Upper lobe of left lung (tissue), 6 donors: ENCODE data around the gene TUBB3. TPM values are rescaled to one million over a fixed set of nuclear protein-coding genes. Genes with fewer than 3 reads are reported as not detected.

Source experiments
- ATAC-seq, 2 donors: fragments of 200-7000 bp; cut with Tn5 transposase; one replicate each; pipeline ENCODE4 v1.9.1; 2022; ENCODE audit warnings: mild to moderate bottlenecking in 2 of 2, moderate library complexity in 2 of 2; ENCODE audit not compliant: low FRiP score in 2 of 2
- DNase-seq, 2 donors: peaks; one replicate each; pipeline ENCODE4 v3.0.0-alpha.2; 2019 to 2020
- H3K27ac ChIP-seq, 4 donors: fragments of 200-600 bp; sonication (generic); one replicate each; pipeline ENCODE4 v1.5.1; 2016 to 2019
- H3K27me3 ChIP-seq, 4 donors: fragments of 200-600 bp; sonication (generic); one replicate each; pipeline ENCODE4 v1.5.1; 2017 to 2019
- H3K36me3 ChIP-seq, 4 donors: fragments of 200-600 bp; sonication (generic); one replicate each; pipeline ENCODE4 v1.5.1; 2016 to 2019
- H3K4me1 ChIP-seq, 4 donors: fragments of 200-600 bp; sonication (generic); one replicate each; pipeline ENCODE4 v1.5.1; 2018 to 2019
- H3K4me3 ChIP-seq, 4 donors: fragments of 200-600 bp; sonication (generic); one replicate each; pipeline ENCODE4 v1.5.1; 2017 to 2019; ENCODE audit warnings: mild to moderate bottlenecking in 2 of 4, moderate library complexity in 1 of 4
- H3K9me3 ChIP-seq, 4 donors: fragments of 200-600 bp; sonication (generic); one replicate each; pipeline ENCODE4 v1.5.1; 2018 to 2019
- EP300 ChIP-seq, 4 donors: sonication (generic); formaldehyde crosslinking; IDR thresholded peaks; one replicate each; pipeline ENCODE4 v1.5.1; 2017; ENCODE audit warnings: antibody characterized with exemption in 4 of 4, control low read depth in 2 of 4
- POLR2A ChIP-seq, 4 donors: fragments of 450-650 bp; IDR thresholded peaks; one replicate each; pipeline ENCODE4 v1.5.1; 2016 to 2017; ENCODE audit warnings: antibody characterized with exemption in 4 of 4, mild to moderate bottlenecking in 2 of 4
- POLR2AphosphoS5 ChIP-seq, 2 donors: sonication (generic); formaldehyde crosslinking; IDR thresholded peaks; one replicate each; pipeline ENCODE4 v1.5.1; 2017; ENCODE audit warnings: antibody characterized with exemption in 2 of 2
- WGBS, 2 donors: methylation state at CpG; one replicate each; pipeline ENCODE4 v1.1.5; 2017 to 2018; 5-methylcytosine and 5-hydroxymethylcytosine counted together
- total RNA-seq, 6 donors: library from RNA; depleted of rRNA in 4 of 6; stranded (reverse); fragments of >200 nt in 4 of 6; gene quantifications; one replicate each; pipeline versions ENCODE4 v1.1.0 to v1.2.1, GENCODE V29; 2016 to 2021
- TF ChIP-seq, protein P1 (sequence below), 6 experiments: fragments of 450-650 bp in 4 of 6; fragments of 200-600 bp in 2 of 6; sonication (generic) in 2 of 6; IDR thresholded peaks; one replicate each; pipeline ENCODE4 v1.5.1; 2016 to 2019; ENCODE audit warnings: antibody characterized with exemption in 6 of 6
- donor health status: DM: no; HTN: no; CAD: no; lungs with moderate emphysema.
- donor health status: DM: no; HTN: yes; CAD: no; lungs with severe emphysema.

TUBB3 gene
- total RNA-seq, 6 donors from 2014 or later, result 0.33 to 9.2 (median 2.1) TPM; not detected in 1

DNA sequence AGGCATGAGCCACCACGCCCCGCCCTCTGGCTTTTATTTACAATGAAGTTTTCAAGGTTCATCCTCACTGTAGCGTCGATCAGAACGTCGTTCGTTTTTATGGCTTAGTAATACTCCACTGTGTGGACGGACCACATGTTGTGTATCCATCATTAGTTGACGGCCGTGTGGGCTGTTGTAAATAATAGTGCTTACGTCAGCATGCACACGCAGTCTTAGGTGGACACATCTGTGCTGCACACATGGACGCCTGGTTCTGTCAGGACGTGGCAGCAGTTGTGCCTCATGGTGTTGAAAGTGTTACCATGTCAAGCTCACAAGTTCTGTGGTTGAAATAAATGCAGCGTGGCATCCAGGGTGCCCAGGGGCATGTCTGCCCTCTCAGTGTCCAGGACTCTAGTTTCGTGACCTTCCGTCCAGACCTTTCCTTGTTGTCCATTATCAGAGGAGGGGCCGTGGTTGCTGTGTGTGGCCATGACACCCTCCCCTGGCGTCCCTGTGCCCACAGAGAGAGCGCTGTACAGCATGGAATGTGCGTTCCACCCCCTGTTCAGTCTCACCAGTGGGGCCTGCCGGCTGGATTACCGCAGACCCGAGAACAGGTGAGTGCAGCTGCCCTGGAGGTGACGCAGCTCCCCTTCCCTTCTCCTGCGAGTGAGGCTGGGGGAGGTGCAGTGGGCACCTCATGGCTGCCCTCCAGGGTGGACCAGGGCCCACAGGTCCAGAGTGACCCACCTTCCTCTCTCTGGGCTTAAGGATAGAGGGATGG, 27.5 kb upstream of the TUBB3 start:
- TF ChIP-seq, protein P1, sequence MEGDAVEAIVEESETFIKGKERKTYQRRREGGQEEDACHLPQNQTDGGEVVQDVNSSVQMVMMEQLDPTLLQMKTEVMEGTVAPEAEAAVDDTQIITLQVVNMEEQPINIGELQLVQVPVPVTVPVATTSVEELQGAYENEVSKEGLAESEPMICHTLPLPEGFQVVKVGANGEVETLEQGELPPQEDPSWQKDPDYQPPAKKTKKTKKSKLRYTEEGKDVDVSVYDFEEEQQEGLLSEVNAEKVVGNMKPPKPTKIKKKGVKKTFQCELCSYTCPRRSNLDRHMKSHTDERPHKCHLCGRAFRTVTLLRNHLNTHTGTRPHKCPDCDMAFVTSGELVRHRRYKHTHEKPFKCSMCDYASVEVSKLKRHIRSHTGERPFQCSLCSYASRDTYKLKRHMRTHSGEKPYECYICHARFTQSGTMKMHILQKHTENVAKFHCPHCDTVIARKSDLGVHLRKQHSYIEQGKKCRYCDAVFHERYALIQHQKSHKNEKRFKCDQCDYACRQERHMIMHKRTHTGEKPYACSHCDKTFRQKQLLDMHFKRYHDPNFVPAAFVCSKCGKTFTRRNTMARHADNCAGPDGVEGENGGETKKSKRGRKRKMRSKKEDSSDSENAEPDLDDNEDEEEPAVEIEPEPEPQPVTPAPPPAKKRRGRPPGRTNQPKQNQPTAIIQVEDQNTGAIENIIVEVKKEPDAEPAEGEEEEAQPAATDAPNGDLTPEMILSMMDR (IDR thresholded peaks at IDR 0.05), result no peak
- TF ChIP-seq POLR2AphosphoS5 (IDR thresholded peaks at IDR 0.05), result no peak
- no peak for TF ChIP-seq POLR2A (IDR thresholded peaks at IDR 0.05)
- TF ChIP-seq EP300 (IDR thresholded peaks at IDR 0.05), result no peak
- no peak overlapping the region for H3K27ac ChIP-seq
- H3K4me1 ChIP-seq, result no peaks in the 10 kb centered on the region
- peaks cover 43 to 100% (median 97%) of the 10 kb centered on the region in 4 donors for H3K36me3 ChIP-seq
- 94 to 97% methylated on average over 19 to 26 of the region's 26 CpGs for WGBS, 2 donors
- no peak overlapping the region for H3K4me3 ChIP-seq
- DNase-seq, result no peak
- ATAC-seq, result no peak
- H3K27me3 ChIP-seq, result no peaks in the 10 kb centered on the region
- no peaks in the 10 kb centered on the region for H3K9me3 ChIP-seq

DNA sequence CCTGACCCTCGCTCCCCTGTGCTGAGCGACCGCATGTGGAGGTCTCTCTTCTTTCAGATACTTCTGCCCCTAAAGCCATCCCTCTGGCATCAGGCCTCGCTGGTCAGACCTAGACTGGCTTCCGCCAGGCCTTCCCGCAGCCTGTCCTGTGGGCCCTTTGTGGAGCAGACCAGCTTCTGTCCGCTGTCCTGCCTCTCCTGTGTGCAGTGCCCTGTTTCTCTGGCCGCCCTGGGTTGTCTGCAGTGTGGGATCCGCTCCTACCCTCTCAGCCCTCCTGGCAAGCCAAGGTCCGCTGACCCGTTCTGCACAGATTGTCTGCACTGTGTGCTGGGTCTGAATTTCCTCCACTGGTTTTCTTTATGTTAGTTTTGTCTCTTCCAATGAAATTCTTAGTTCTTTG, 25.9 kb upstream of the TUBB3 start:
- TF ChIP-seq POLR2AphosphoS5 (IDR thresholded peaks at IDR 0.05), result no peak
- TF ChIP-seq, protein P1 (IDR thresholded peaks at IDR 0.05), result no peak
- no peak for TF ChIP-seq EP300 (IDR thresholded peaks at IDR 0.05)
- TF ChIP-seq POLR2A (IDR thresholded peaks at IDR 0.05), result no peak
- ATAC-seq (no peak), DNase-seq (no peak)
- H3K4me3 ChIP-seq, result no peak overlapping the region
- no peak overlapping the region for H3K27ac ChIP-seq
- H3K27me3 ChIP-seq, result no peaks in the 10 kb centered on the region
- no peaks in the 10 kb centered on the region for H3K9me3 ChIP-seq
- H3K36me3 ChIP-seq, result peaks cover 36 to 91% (median 88%) of the 10 kb centered on the region in 4 donors
- 94 to 97% methylated on average over 11 of the region's 11 CpGs for WGBS, 2 donors
- H3K4me1 ChIP-seq, result no peaks in the 10 kb centered on the region

DNA sequence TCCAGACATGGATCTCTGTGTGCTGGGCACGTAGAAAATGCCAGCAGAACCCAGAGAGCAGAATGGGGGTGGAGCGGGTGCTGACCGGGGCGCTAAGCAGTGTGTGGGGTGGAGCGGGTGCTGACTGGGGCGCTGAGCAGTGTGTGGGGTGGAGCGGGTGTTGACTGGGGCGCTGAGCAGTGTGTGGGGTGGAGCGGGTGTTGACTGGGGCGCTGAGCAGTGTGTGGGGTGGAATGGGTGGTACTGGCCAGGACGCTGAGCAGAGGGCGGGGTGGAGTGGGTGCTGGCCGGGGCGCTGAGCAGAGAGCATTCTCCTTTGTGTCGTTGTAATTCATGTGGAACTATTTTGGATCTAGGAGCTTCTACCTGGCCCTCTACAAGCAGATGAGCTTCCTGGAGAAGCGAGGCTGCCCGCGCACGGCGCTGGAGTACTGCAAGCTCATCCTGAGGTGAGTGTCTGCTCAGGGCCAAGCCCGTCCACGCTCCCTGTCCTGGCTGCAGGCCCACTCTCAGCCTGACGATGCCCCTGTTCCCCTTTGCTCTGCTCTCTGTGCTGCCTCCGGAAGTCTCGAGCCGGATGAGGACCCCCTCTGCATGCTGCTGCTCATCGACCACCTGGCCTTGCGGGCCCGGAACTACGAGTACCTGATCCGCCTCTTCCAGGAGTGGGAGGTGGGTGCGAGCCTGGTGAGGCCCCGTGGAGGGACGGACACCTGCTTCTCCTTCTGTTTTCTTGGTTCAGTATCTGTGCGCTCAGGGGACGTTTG, 24.8 kb upstream of the TUBB3 start:
- H3K36me3 ChIP-seq, result peaks cover 41 to 88% (median 84%) of the 10 kb centered on the region in 4 donors
- ATAC-seq, result no peak
- WGBS, 2 donors, result 95 to 97% methylated on average over 31 to 36 of the region's 36 CpGs

DNA sequence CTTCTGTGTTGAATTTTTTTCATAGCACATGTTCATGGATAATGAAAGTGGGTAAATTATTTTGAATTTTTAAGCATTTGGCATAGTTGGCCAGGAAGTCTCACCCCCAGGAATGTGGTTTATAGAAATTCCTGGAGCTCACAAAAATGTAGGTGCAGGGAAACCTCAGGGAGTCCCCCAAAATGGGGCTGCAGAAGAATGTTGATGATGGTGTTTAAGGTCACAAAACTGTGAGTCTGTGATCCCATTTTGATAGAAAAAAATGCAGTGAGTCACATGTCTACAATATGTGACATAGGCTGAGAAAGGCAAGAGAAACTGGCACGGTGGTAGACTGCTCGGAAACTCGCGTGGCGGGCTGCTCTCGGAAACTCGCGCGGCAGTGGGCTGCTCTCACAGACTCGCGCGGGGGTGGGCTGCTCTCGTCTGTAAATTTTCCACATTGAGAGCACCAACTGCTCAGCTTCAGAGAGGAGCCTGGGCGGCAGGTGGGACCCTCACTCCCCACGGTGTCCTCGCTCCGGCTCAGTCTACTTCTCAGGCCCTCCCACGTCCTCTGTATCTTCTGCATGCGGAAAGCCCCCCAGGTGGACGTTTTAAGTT, 23.2 kb upstream of the TUBB3 start:
- WGBS, 2 donors, result 93 to 95% methylated on average over 20 of the region's 20 CpGs
- Histone ChIP-seq H3K4me3 (no peak overlapping the region), H3K27me3 (no peaks in the 10 kb centered on the region), H3K27ac (no peak overlapping the region), H3K9me3 (no peaks in the 10 kb centered on the region), H3K36me3 (peaks cover 44 to 88% (median 84%) of the 10 kb centered on the region in 4 donors), H3K4me1 (no peaks in the 10 kb centered on the region)
- TF ChIP-seq, protein P1 (IDR thresholded peaks at IDR 0.05), result no peak
- TF ChIP-seq POLR2A (IDR thresholded peaks at IDR 0.05) (no peak), POLR2AphosphoS5 (IDR thresholded peaks at IDR 0.05) (no peak), EP300 (IDR thresholded peaks at IDR 0.05) (no peak)
- DNase-seq (no peak), ATAC-seq (no peak)

More for the DNA sequence above, 24.8 kb upstream of the TUBB3 start:
- TF ChIP-seq POLR2A (IDR thresholded peaks at IDR 0.05) (no peak), EP300 (IDR thresholded peaks at IDR 0.05) (no peak), POLR2AphosphoS5 (IDR thresholded peaks at IDR 0.05) (no peak)
- TF ChIP-seq, protein P1 (IDR thresholded peaks at IDR 0.05), result no peak
- Histone ChIP-seq H3K9me3 (no peaks in the 10 kb centered on the region), H3K27ac (no peak overlapping the region), H3K4me1 (no peaks in the 10 kb centered on the region), H3K27me3 (no peaks in the 10 kb centered on the region), H3K4me3 (no peak overlapping the region)
- no peak for DNase-seq
